HFF-Myc (cell line): ENCODE data around the gene CHST15.

Experiments
- DNase-seq: peaks from one replicate; pipeline ENCODE4 v3.0.0-alpha.2; 2011; ENCODE audit warnings: low read depth; ENCODE audit errors: extremely low read depth
- H3K4me3 ChIP-seq: replicated peaks from 2 replicates; pipeline ENCODE4 v1.5.1; 2011; ENCODE audit warnings: low read depth, mild to moderate bottlenecking, control low read depth, low read length
- TF ChIP-seq, protein P1 (sequence below): IDR thresholded peaks from 2 replicates; pipeline ENCODE4 v1.5.1; 2012; ENCODE audit warnings: mild to moderate bottlenecking, low read depth, low read length, control low read depth; ENCODE audit errors: missing control alignments

The CHST15 gene

DNA sequence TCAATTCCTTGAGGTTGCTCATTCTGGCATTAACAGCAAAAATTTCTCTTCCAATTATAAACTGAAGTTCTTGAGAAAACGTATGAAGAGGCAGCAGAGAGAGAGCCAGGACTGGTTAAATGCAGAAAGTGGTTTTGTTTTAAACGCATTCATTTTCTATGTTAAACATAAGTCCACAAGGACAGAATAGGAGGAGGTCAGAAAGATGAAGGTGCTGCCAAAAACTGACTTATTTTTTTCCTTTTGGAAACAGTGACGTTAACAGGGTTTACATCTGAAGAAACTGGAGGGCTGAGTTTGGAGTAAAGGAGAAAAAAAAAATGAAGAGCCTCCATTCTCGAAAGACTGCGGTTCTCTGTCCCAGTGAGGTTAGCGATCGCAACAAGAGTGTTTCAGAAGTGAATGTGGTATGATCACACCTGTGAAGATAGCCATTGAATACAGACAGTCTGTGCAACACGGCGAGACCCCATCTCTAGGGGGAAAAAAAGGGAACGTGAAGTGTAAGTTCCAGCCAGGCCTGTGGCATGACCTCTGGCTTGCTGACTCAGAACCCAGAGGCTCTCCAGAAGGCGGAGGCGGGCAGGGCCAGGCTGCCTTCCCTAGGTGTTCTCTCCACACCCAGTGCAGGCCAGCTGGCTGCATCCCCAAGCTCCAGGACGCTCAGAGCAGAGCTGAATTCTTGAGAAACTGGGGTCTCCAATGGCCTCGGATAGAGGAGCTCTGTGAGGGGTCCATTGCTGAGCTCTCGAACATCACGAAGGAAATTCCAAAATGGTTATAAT is 84.0 kb downstream of the CHST15 start:
- no peak overlapping the region for H3K4me3 ChIP-seq
- DNase-seq, result no peak
- TF ChIP-seq, protein P1, sequence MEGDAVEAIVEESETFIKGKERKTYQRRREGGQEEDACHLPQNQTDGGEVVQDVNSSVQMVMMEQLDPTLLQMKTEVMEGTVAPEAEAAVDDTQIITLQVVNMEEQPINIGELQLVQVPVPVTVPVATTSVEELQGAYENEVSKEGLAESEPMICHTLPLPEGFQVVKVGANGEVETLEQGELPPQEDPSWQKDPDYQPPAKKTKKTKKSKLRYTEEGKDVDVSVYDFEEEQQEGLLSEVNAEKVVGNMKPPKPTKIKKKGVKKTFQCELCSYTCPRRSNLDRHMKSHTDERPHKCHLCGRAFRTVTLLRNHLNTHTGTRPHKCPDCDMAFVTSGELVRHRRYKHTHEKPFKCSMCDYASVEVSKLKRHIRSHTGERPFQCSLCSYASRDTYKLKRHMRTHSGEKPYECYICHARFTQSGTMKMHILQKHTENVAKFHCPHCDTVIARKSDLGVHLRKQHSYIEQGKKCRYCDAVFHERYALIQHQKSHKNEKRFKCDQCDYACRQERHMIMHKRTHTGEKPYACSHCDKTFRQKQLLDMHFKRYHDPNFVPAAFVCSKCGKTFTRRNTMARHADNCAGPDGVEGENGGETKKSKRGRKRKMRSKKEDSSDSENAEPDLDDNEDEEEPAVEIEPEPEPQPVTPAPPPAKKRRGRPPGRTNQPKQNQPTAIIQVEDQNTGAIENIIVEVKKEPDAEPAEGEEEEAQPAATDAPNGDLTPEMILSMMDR, result no peak

DNA sequence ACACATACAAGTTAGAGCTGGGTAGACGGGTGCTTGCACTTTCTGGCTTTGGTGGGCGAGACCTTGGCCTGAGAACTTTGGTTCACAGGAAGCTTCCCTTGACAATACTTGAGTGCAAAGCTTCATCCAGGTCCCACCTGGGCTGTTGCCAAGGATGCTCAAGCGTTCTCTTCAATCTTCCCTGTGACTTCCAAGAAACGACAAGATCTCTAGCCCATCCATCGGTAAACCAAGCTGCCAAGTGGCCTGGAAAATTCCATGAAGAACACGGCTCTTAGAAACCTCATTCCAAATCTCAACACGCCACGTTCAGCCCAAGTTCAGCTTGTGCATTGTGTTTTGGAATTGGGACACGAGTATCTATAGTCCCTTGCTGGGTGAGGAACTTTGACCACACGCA is 84.7 kb downstream of the CHST15 start:
- no peak for DNase-seq
- H3K4me3 ChIP-seq, result no peak overlapping the region
- TF ChIP-seq, protein P1, result no peak

DNA sequence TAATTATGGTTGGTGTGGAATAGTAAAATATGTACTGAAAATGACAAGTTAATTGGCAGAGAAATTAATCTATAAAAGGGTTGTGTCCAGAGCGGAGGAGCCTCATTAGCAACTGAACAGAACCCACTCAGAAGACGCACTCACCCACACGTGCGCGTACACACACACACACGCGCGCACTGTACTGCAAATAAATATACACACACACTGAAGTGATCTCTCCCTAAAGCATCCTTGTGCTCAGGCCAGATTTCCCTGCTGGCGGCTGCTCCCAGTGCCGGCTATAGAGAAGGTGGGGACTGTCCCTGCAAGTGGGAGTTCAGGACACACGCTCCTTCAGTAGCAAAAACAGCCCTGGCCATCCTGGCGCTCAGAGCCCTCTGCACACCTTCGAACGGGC is 85.2 kb downstream of the CHST15 start:
- TF ChIP-seq, protein P1, result no peak

DNA sequence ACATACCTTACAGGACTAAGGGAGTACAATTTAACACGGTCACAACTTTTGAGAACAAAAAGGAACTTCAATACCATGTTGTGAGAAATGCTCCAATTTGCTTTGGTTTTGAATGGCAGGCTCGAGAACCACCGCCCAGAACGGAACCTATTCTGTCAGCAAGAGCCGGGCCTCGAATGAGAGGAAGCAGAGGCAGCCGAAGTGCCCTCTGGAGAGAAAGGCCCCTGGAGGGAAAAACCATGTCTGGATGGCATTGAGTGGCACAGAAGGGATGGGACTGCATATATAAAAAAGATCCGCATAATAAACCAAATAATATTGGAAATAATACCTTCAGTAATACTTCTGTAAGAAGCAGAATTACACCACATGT is 85.6 kb downstream of the CHST15 start:
- no peak for DNase-seq
- TF ChIP-seq, protein P1, result no peak
- no peak overlapping the region for H3K4me3 ChIP-seq

More for the DNA sequence above, 85.2 kb downstream of the CHST15 start:
- no peak overlapping the region for H3K4me3 ChIP-seq
- DNase-seq, result no peak

DNA sequence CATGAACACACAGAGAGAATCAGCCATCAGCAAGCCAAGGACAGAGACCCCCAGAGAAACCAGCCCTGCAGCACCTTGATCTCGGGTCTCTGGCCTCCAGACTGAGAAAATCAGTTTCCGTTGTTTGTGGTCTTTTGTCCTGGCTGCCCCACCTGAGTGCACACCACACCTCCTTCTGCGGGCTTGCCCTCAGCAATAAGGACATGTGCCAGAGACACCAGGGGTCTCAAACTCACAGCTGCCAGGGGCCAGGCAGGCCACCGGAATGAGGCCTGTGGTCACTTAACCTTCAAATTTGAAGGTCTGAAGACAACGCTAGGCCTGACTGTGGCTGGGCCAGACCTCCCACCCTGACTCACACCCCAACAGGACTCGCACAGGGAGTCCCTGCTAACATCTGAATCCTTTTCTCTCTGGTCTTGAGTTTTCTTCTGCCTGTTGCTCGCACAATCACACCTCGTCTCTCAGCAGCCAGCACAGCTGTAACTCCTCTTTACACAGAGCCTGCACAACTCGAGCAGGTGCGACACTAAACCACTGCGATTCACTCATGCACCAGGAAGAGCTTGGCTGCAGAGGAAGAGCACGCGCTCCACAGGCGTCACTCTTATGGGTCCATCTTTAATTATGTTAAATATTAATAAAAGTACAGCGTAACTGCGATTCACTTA is 86.2 kb downstream of the CHST15 start:
- TF ChIP-seq, protein P1, result no peak
- no peak for DNase-seq
- no peak overlapping the region for H3K4me3 ChIP-seq

DNA sequence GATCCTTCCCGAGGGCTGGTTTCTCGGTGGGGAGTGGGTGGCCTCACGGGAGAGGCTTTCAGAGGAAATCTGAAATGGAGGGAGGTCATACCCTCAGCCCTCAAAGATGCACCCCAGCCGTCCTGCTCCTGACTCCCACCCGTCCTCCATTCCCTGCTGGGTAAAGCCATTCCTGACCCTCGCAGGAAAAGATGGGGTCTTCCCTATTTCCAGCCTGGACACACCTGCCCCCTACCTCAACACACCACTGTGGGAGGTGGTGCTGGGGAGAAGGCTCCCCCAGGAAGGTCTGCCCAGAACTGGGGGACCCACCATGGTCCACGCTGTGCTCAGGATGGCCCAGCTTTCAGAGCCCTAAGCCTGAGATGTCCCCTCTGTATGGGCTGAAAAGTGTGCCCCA is 86.9 kb downstream of the CHST15 start:
- DNase-seq, result no peak
- TF ChIP-seq, protein P1, result no peak
- no peak overlapping the region for H3K4me3 ChIP-seq
